ENCODE measurements around the gene SNAPC2.
"Not testable (repeated sequence)": the region's sequence is repeated elsewhere in the genome, so short reads cannot be mapped to it uniquely, and the experiment has no call there.

The SNAPC2 gene

DNA sequence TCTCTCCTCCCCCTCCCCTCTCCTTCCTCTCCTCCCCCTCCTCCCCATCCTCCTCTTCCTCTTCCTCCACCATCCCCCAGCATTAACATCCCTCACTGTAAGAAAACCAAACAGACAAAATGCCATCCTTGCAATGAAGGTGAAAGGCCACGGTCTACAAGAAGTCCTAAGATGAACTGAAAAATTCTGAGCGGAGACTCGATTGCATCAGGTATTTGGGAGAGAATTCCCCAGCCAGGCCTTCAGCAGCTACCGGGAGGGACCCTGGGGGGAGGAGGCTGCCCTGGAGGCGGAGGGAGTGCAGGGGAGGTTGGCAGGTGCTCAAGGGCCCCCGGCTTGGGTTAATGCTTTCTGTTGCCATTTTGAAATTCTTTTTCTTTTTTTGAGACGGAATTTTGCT, 33.4 kb downstream of the SNAPC2 start:
- DNase-seq (ENCODE audit: low read depth), result no peak
- TF ChIP-seq, protein P1, sequence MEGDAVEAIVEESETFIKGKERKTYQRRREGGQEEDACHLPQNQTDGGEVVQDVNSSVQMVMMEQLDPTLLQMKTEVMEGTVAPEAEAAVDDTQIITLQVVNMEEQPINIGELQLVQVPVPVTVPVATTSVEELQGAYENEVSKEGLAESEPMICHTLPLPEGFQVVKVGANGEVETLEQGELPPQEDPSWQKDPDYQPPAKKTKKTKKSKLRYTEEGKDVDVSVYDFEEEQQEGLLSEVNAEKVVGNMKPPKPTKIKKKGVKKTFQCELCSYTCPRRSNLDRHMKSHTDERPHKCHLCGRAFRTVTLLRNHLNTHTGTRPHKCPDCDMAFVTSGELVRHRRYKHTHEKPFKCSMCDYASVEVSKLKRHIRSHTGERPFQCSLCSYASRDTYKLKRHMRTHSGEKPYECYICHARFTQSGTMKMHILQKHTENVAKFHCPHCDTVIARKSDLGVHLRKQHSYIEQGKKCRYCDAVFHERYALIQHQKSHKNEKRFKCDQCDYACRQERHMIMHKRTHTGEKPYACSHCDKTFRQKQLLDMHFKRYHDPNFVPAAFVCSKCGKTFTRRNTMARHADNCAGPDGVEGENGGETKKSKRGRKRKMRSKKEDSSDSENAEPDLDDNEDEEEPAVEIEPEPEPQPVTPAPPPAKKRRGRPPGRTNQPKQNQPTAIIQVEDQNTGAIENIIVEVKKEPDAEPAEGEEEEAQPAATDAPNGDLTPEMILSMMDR (IDR thresholded peaks at IDR 0.05; ENCODE audit: control insufficient read depth, extremely low read depth, insufficient read depth), result no peak

DNA sequence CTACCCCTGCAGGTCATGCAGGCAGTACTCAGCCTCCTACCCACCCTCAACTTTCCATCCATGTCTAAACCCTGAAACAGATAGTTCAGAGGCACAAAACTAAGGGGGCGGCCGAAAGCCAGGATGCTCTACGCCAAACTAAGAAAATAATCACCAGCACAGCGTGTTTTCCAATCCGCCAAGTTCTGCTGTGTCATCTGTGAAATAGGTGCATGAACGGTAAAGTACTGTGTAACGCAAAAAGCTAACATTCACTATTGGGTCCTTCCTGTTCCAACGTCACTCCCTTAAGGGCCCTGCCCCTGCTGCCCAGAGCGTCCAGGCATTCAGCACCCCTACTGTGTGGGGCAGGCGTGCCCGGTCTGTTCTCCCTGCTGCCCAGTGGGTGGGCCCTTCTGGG, 35.6 kb downstream of the SNAPC2 start:
- no peak for DNase-seq (ENCODE audit: low read depth)
- no peak overlapping the region for H3K4me3 ChIP-seq (ENCODE audit: low read depth, low read length)
- TF ChIP-seq, protein P1 (IDR thresholded peaks at IDR 0.05; ENCODE audit: control insufficient read depth, extremely low read depth, insufficient read depth), result no peak

More for the DNA sequence above, 33.4 kb downstream of the SNAPC2 start:
- no peak overlapping the region for H3K4me3 ChIP-seq (ENCODE audit: low read depth, low read length)

DNA sequence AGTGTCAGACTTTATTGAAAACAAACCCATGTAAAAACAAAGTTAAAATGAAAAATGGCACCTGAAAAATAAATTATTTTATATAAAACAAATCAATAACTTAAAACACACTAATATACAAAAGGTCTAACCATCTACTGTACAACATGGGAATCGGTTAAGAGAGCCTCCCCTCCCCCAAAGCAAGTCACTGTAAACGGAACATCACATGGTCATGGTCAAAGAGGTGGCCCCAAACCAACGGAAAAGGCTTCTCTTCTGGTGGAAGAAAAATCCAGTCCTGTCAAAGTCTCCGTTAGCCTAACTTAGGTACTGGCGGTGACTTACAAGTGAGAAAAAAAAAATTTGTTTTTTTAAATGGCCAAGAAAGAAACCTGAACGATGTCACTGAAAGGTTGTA, 39.1 kb downstream of the SNAPC2 start:
- no peak overlapping the region for H3K4me3 ChIP-seq (ENCODE audit: low read depth, low read length)
- TF ChIP-seq, protein P1 (IDR thresholded peaks at IDR 0.05; ENCODE audit: control insufficient read depth, extremely low read depth, insufficient read depth), result no peak
- DNase-seq (ENCODE audit: low read depth), result no peak

DNA sequence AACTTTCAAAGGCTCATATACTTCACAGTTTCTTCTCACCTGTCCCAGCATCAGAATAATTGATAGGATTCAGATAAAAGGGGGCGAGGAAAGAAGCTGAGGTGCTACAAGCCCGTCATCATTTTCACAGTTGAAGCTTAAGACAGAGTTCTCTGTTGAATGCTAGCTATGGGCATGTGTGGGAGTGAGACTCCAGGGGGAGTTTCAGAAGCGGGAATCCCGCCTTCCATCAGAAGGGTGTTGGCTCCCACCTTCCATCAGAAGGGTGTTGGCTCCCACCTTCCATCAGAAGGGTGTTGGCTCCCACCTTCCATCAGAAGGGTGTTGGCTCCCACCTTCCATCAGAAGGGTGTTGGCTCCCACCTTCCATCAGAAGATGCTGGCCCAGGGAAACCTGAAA, 40.9 kb downstream of the SNAPC2 start:
- DNase-seq (ENCODE audit: low read depth); H3K4me3 ChIP-seq (ENCODE audit: low read depth, low read length): not testable (repeated sequence)

DNA sequence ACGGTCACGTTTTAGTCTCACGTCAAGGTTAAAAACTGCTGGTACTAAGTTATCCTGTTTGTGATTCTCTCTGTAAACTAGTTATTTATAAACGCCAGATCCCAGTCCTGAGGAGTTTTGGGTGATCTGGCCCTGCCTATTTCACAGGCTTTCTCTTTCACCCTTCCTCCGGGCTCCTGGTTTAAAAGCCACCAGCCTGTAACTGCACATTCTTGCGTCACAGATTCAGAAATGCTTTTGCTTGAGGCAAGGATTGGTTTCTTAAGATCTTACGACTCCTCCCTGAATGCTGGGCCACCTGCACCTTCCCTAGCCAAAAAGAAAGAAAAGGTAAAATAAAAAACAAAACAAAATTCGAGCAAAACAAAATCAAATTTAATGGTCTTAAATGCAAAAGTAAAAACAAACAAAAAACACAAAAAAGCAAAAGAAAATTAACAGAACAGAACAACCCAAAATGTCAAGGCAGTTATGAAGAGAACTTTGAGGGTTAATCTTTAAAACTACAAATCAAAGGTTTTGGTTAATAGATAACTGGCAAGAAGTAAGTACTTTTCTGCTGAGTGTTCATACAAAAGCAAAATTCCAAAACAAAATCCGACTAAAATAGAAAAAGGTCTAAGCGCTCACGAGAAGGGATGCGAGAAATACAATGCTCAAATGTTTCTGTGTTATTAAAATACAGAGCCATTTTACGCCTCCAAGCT, 41.9 kb downstream of the SNAPC2 start:
- H3K4me3 ChIP-seq (ENCODE audit: low read depth, low read length), result no peak overlapping the region
- TF ChIP-seq, protein P1 (IDR thresholded peaks at IDR 0.05; ENCODE audit: control insufficient read depth, extremely low read depth, insufficient read depth), result no peak
- no peak for DNase-seq (ENCODE audit: low read depth)

DNA sequence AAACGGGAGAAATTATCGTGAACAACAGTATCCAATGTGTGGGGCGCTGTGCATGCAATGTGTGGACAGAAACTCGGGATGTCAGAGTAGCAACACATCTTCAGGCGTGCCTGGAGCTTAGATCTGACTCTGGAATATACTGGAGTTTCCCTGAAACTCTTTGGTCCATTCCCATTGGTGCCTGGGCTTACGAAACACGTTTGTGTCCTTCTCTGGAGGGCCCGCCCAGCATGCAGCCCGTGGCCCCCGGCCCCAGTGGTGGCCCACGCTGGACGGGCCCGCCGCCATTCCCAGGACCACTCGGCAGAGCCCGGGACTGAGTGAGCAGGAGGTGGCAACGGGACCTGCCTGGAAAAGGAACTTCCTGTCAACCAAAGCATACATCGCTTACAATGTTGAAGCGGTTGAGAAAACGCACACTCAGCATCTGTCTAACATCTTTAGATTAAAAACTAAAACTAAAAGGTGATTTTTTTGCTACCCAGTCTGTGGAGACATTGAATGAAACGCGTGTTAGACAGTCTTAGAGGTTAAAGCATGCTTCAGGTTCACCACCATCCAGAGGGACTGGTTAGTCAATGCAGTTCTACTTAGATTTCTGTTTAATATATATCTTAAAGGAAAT, 42.6 kb downstream of the SNAPC2 start:
- no peak overlapping the region for H3K4me3 ChIP-seq (ENCODE audit: low read depth, low read length)
- TF ChIP-seq, protein P1 (IDR thresholded peaks at IDR 0.05; ENCODE audit: control insufficient read depth, extremely low read depth, insufficient read depth), result no peak
- DNase-seq (ENCODE audit: low read depth), result no peak

DNA sequence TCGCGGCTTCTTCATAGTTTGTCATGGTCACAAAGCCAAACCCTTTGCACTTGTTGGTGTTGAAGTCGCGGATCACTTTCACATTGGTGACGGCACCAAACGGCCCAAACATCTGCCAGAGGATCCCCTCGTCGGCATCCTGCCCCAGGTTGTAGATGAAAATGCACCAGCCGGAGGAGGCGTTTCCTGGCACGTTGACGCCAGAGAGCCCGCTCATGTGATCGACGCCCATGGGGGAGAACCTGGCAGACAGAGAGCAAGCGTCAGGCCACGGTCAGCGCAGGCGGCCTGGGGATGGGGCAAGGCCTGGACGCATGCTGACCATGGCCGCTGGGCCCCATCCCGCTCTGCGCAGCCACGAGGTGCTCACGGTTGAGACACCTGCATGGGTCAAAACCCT, 43.4 kb downstream of the SNAPC2 start:
- TF ChIP-seq, protein P1 (IDR thresholded peaks at IDR 0.05; ENCODE audit: control insufficient read depth, extremely low read depth, insufficient read depth), result no peak
- no peak overlapping the region for H3K4me3 ChIP-seq (ENCODE audit: low read depth, low read length)
- no peak for DNase-seq (ENCODE audit: low read depth)

All from LNCaP clone FGC (cell line).